OCI-LY7 (cell line): Measurements from ENCODE around the gene LINC01488. TPM values are rescaled to one million over a fixed set of nuclear protein-coding genes. Genes with fewer than 3 reads are reported as not detected.

Experiments
- BruUV-seq: library from RNA; stranded (reverse); fragments of 400-500 nt; replicated peaks from 2 replicates; lab custom pipeline; 2021; lab: Mats Ljungman, UMichigan
- CTCF ChIA-PET: fragments of 300-600 bp; sonication (Branson Sonifier 250); formaldehyde crosslinking; loops from one replicate; lab custom pipeline; 2022; ENCODE audit warnings: antibody characterized with exemption; ENCODE audit not compliant: unreplicated experiment; lab: Charles Lee
- POLR2A ChIA-PET: fragments of 300-600 bp; sonication (Branson Sonifier 250); formaldehyde crosslinking; loops from one replicate; lab custom pipeline; 2022; ENCODE audit warnings: antibody characterized with exemption; lab: Charles Lee
- DNase-seq: peaks from one replicate; pipeline ENCODE4 v3.0.0-alpha.2; 2015; ENCODE audit warnings: low spot score
- H2AFZ ChIP-seq: fragments of 200-600 bp; sonication (generic), shearing (Covaris generic); 2 replicates; pipeline ENCODE4 v1.6.1; 2014; ENCODE audit warnings: mild to moderate bottlenecking, antibody characterized with exemption, low read length, moderate library complexity
- H3K27ac ChIP-seq: fragments of 200-600 bp; sonication (generic); 2 replicates; pipeline ENCODE4 v1.5.1; 2014; ENCODE audit warnings: mixed run types, low read depth, mild to moderate bottlenecking, moderate library complexity, low read length, inconsistent platforms; ENCODE audit not compliant: poor library complexity, severe bottlenecking
- H3K36me3 ChIP-seq: fragments of 200-600 bp; sonication (generic); 2 replicates; pipeline ENCODE4 v1.6.1; 2014; ENCODE audit warnings: mild to moderate bottlenecking, antibody characterized with exemption, low read length, moderate library complexity, mixed read lengths; ENCODE audit not compliant: insufficient read depth
- H3K4me1 ChIP-seq: fragments of 200-600 bp; sonication (generic); 2 replicates; pipeline ENCODE4 v1.5.1; 2014; ENCODE audit warnings: mild to moderate bottlenecking, low read length; ENCODE audit not compliant: insufficient read depth, poor library complexity, severe bottlenecking
- H3K4me2 ChIP-seq: fragments of 200-600 bp; sonication (generic); 2 replicates; pipeline ENCODE4 v1.6.1; 2014; ENCODE audit warnings: mild to moderate bottlenecking, low read length
- H3K4me3 ChIP-seq: fragments of 200-600 bp; sonication (generic); 2 replicates; pipeline ENCODE4 v1.5.1; 2014; ENCODE audit warnings: mild to moderate bottlenecking, low read depth, low read length; ENCODE audit not compliant: poor library complexity, severe bottlenecking
- H3K79me2 ChIP-seq: fragments of 200-600 bp; sonication (generic); 2 replicates; pipeline ENCODE4 v1.6.1; 2016; ENCODE audit warnings: low read depth, mild to moderate bottlenecking, low read length, moderate library complexity, mixed read lengths; ENCODE audit not compliant: insufficient read depth
- H3K9me2 ChIP-seq: fragments of 200-600 bp; sonication (generic); 2 replicates; pipeline ENCODE4 v1.6.1; 2016; ENCODE audit warnings: mild to moderate bottlenecking, low read length, mixed read lengths; ENCODE audit not compliant: insufficient read depth
- H3K9me3 ChIP-seq: fragments of 200-600 bp; sonication (generic); 2 replicates; pipeline ENCODE4 v1.6.1; 2014; ENCODE audit warnings: mild to moderate bottlenecking, mixed run types, low read length, mixed read lengths
- H4K20me1 ChIP-seq: fragments of 200-600 bp; sonication (generic); 2 replicates; pipeline ENCODE4 v1.6.1; 2014; ENCODE audit warnings: mild to moderate bottlenecking, antibody characterized with exemption, low read length, moderate library complexity, mixed read lengths; ENCODE audit not compliant: insufficient read depth
- CTCF ChIP-seq: fragments of 200-600 bp; sonication (generic); conservative IDR thresholded peaks from 2 replicates; pipeline ENCODE4 v1.5.1; 2014; ENCODE audit warnings: mild to moderate bottlenecking, antibody characterized with exemption, low read length, moderate library complexity, mixed read lengths
- EZH2phosphoT487 ChIP-seq: fragments of 200-600 bp; sonication (generic); IDR thresholded peaks from 2 replicates; pipeline ENCODE4 v1.6.1; 2018; ENCODE audit warnings: low read depth, borderline replicate concordance, mild to moderate bottlenecking, mixed run types, antibody characterized with exemption, low read length, moderate library complexity, mixed read lengths
- intact Hi-C: fragments of 100-400 bp; cut with micrococcal nuclease; formaldehyde crosslinking; loops from one replicate; pipeline ENCODE4 v1.10.0; 2022; ENCODE audit not compliant: unreplicated experiment
- total RNA-seq, 2 experiments: library from RNA; depleted of rRNA in 1 of 2; stranded (reverse); fragments of >200 nt in 1 of 2; shearing (Covaris generic) in 1 of 2; gene quantifications; 2 replicates each; pipeline ENCODE4 v1.2.3, GENCODE V29; 2014 to 2022

Gene LINC01488
- total RNA-seq, 2 experiments from 2014 or later = not detected

- H3K36me3 ChIP-seq = no peaks in the 10 kb centered on the region
- no peaks in the 10 kb centered on the region for H3K9me3 ChIP-seq
- intact Hi-C loops = no loop called here
- no TSS peak for BruUV-seq
- no peak for DNase-seq
- no peaks in the 10 kb centered on the region for H3K79me2 ChIP-seq
- H3K27ac ChIP-seq = no peak overlapping the region
- H4K20me1 ChIP-seq = no peaks in the 10 kb centered on the region
- H3K9me2 ChIP-seq = no peaks in the 10 kb centered on the region
- no peak overlapping the region for H2AFZ ChIP-seq
- ChIA-PET CTCF (no interaction called here), POLR2A (no interaction called here)
- no peaks in the 10 kb centered on the region for H3K4me1 ChIP-seq
- no peak overlapping the region for H3K4me3 ChIP-seq
- TF ChIP-seq CTCF (no peak), EZH2phosphoT487 (no peak)
- H3K4me2 ChIP-seq = no peak overlapping the region
Observed at GRCh38 chr11:69437876-69438205, 43.6 kb upstream of the LINC01488 start.

GRCh38 chr11:69438286-69438920 is 43.1 kb upstream of the LINC01488 start:
- DNase-seq = no peak
- H4K20me1 ChIP-seq = no peaks in the 10 kb centered on the region
- no peak overlapping the region for H3K27ac ChIP-seq
- TF ChIP-seq CTCF (no peak), EZH2phosphoT487 (no peak)
- no peaks in the 10 kb centered on the region for H3K36me3 ChIP-seq
- BruUV-seq = no TSS peak
- intact Hi-C loops = no loop called here
- ChIA-PET CTCF (no interaction called here), POLR2A (no interaction called here)
- H3K79me2 ChIP-seq = no peaks in the 10 kb centered on the region
- no peak overlapping the region for H3K4me3 ChIP-seq
- H3K4me1 ChIP-seq = no peaks in the 10 kb centered on the region
- H3K9me2 ChIP-seq = no peaks in the 10 kb centered on the region
- H3K9me3 ChIP-seq = no peaks in the 10 kb centered on the region
- H2AFZ ChIP-seq = no peak overlapping the region
- no peak overlapping the region for H3K4me2 ChIP-seq

- no TSS peak for BruUV-seq
- H3K27ac ChIP-seq = no peak overlapping the region
- no peak overlapping the region for H2AFZ ChIP-seq
- H3K4me3 ChIP-seq = no peak overlapping the region
- H3K4me2 ChIP-seq = no peak overlapping the region
- H3K79me2 ChIP-seq = no peaks in the 10 kb centered on the region
- H3K4me1 ChIP-seq = no peaks in the 10 kb centered on the region
- no peaks in the 10 kb centered on the region for H3K36me3 ChIP-seq
- H3K9me3 ChIP-seq = no peaks in the 10 kb centered on the region
- TF ChIP-seq EZH2phosphoT487 (no peak), CTCF (no peak)
- DNase-seq = no peak
- intact Hi-C loops = no loop called here
- H4K20me1 ChIP-seq = no peaks in the 10 kb centered on the region
- CTCF ChIA-PET = no interaction called here
- POLR2A ChIA-PET = no interaction called here
- no peaks in the 10 kb centered on the region for H3K9me2 ChIP-seq
Observed at GRCh38 chr11:69439127-69439526, 42.3 kb upstream of the LINC01488 start.
